SK-N-MC (cell line): ENCODE data around the gene PANK2.

Source experiments
- EZH2 ChIP-seq: fragments of 200-600 bp; sonication (generic); IDR thresholded peaks from one replicate; pipeline ENCODE4 v1.6.1; 2017; ENCODE audit warnings: antibody characterized with exemption
- POLR2AphosphoS5 ChIP-seq: IDR thresholded peaks from 2 replicates; pipeline ENCODE4 v1.6.1; 2012; ENCODE audit warnings: mild to moderate bottlenecking, low read depth, low read length, borderline replicate concordance

DNA sequence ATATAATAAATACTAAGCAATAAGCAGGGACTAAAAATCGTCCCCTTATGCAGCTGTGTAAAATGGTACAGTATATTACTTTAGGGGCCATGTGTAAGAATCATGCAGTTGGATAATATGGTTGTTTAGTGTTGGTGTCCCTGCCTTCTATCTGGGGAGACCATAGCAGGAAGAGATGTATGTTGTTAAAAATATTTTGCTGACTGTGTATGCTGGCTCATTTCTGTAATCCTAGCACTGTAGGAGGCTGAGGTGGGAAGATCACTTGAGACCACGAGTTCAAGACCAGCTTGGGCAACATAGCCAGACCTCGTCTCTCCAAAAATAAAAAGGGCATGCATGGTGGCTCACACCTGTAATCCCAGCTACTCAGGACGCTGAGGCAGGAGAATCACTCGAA lies 5.6 kb downstream of the PANK2 start:
- TF ChIP-seq EZH2 = no peak
- TF ChIP-seq POLR2AphosphoS5 = no peak
